CD4-positive, CD25-positive, alpha-beta regulatory T cell (primary cell): ENCODE results near the gene OR10V1. TPM values are rescaled to one million over a fixed set of nuclear protein-coding genes. Genes with fewer than 3 reads are reported as not detected.
A peak's percentile ranks its signal among the peaks of the same experiment; 100 is the strongest.

Experiments used
- ATAC-seq, 2 donors: fragments of 150-1000 bp; cut with Tn5 transposase; one replicate each; pipeline ENCODE4 v1.10.0; 2021; ENCODE audit warnings: low read depth in 2 of 2, moderate number of reproducible peaks in 2 of 2, moderate library complexity in 1 of 2
- DNase-seq, 3 donors: peaks; one replicate each; pipeline versions ENCODE4 v3.0.0 to v3.0.0-alpha.2; 2012 to 2022; ENCODE audit warnings: mixed read lengths in 1 of 3
- H3K27ac ChIP-seq: one replicate; pipeline ENCODE4 v1.7.0; 2013; ENCODE audit warnings: mild to moderate bottlenecking, low read length; ENCODE audit not compliant: insufficient read depth, poor library complexity, severe bottlenecking
- H3K27me3 ChIP-seq: one replicate; pipeline ENCODE4 v1.7.0; 2013; ENCODE audit warnings: low read length; ENCODE audit not compliant: control insufficient read depth, insufficient read depth
- H3K36me3 ChIP-seq: one replicate; pipeline ENCODE4 v1.7.0; 2013; ENCODE audit warnings: mild to moderate bottlenecking, low read length, moderate library complexity; ENCODE audit not compliant: control insufficient read depth, insufficient read depth
- H3K4me1 ChIP-seq: 2 replicates; pipeline ENCODE4 v1.7.0; 2013; ENCODE audit warnings: mild to moderate bottlenecking, low read length; ENCODE audit not compliant: insufficient read depth, control insufficient read depth, poor library complexity, severe bottlenecking
- H3K4me3 ChIP-seq: one replicate; pipeline ENCODE4 v1.7.0; 2013; ENCODE audit warnings: low read depth, mild to moderate bottlenecking, low read length, moderate library complexity
- H3K9me3 ChIP-seq, 2 experiments: 1 replicate in 1 of 2; 2 replicates in 1 of 2; pipeline ENCODE4 v1.7.0; 2013; ENCODE audit warnings: low read length in 2 of 2, mild to moderate bottlenecking in 1 of 2, moderate library complexity in 1 of 2; ENCODE audit not compliant: control insufficient read depth in 2 of 2
- H3K27ac Mint-ChIP-seq, 3 donors: one replicate each; pipeline ENCODE4 v1.8.0; 2020 to 2022; ENCODE audit warnings: mild to moderate bottlenecking in 3 of 3, mixed read lengths in 3 of 3, moderate library complexity in 2 of 3
- H3K27me3 Mint-ChIP-seq: one replicate; pipeline ENCODE4 v1.8.0; 2022; ENCODE audit warnings: mild to moderate bottlenecking, mixed read lengths
- H3K36me3 Mint-ChIP-seq: one replicate; pipeline ENCODE4 v1.8.0; 2020; ENCODE audit warnings: mixed read lengths
- H3K4me1 Mint-ChIP-seq, 4 donors: one replicate each; pipeline ENCODE4 v1.8.0; 2020 to 2022; ENCODE audit warnings: mixed read lengths in 4 of 4, mild to moderate bottlenecking in 1 of 4
- H3K4me3 Mint-ChIP-seq, 4 donors: one replicate each; pipeline ENCODE4 v1.8.0; 2020 to 2022; ENCODE audit warnings: mild to moderate bottlenecking in 4 of 4, mixed read lengths in 4 of 4, moderate library complexity in 3 of 4
- H3K9me3 Mint-ChIP-seq, 7 donors: one replicate each; pipeline ENCODE4 v1.8.0; 2020 to 2022; ENCODE audit warnings: mixed read lengths in 7 of 7, mild to moderate bottlenecking in 3 of 7, moderate library complexity in 2 of 7
- polyA plus RNA-seq, 4 donors: library from polyadenylated mRNA; unstranded; fragments of 300-500 nt; fragmentation: Illumina TruSeq; gene quantifications; one replicate each; pipeline ENCODE4 v1.2.3, GENCODE V29; 2021
- total RNA-seq: library from RNA; stranded (reverse); gene quantifications from one replicate; pipeline ENCODE4 v1.2.3, GENCODE V29; 2022

OR10V1 gene
- total and polyA plus RNA-seq, 5 donors from 2014 or later, result not detected

GRCh38 chr11:59729834-59730233 lies 16.2 kb upstream of the OR10V1 start:
- no peak overlapping the region for H3K27ac Mint-ChIP-seq
- ATAC-seq, result no peak
- no peak overlapping the region for H3K27ac ChIP-seq

GRCh38 chr11:59728913-59729312 lies 15.3 kb upstream of the OR10V1 start:
- peak in 1 of 2 donors; percentile 42 for ATAC-seq

More at GRCh38 chr11:59729834-59730233, 16.2 kb upstream of the OR10V1 start:
- no peak for DNase-seq
- Histone ChIP-seq H3K36me3 (no peaks in the 10 kb centered on the region), H3K4me3 (no peak overlapping the region), H3K4me1 (no peaks in the 10 kb centered on the region), H3K9me3 (no peaks in the 10 kb centered on the region), H3K27me3 (no peaks in the 10 kb centered on the region)
- H3K9me3 Mint-ChIP-seq, result peaks cover 0 to 2% (median 0%) of the 10 kb centered on the region in 7 donors
- no peaks in the 10 kb centered on the region for H3K27me3 Mint-ChIP-seq
- no peaks in the 10 kb centered on the region for H3K4me1 Mint-ChIP-seq
- no peaks in the 10 kb centered on the region for H3K36me3 Mint-ChIP-seq
- no peak overlapping the region for H3K4me3 Mint-ChIP-seq

GRCh38 chr11:59728154-59728553 lies 14.5 kb upstream of the OR10V1 start:
- Mint-ChIP-seq H3K36me3 (no peaks in the 10 kb centered on the region), H3K4me1 (no peaks in the 10 kb centered on the region), H3K9me3 (peaks cover 0 to 2% (median 0%) of the 10 kb centered on the region in 7 donors), H3K27ac (no peak overlapping the region), H3K27me3 (no peaks in the 10 kb centered on the region), H3K4me3 (no peak overlapping the region)
- Histone ChIP-seq H3K36me3 (no peaks in the 10 kb centered on the region), H3K4me3 (no peak overlapping the region), H3K9me3 (no peaks in the 10 kb centered on the region), H3K4me1 (no peaks in the 10 kb centered on the region), H3K27ac (no peak overlapping the region), H3K27me3 (no peaks in the 10 kb centered on the region)
- DNase-seq (no peak), ATAC-seq (no peak)

More at GRCh38 chr11:59728913-59729312, 15.3 kb upstream of the OR10V1 start:
- H3K4me3 Mint-ChIP-seq, result no peak overlapping the region
- Histone ChIP-seq H3K9me3 (no peaks in the 10 kb centered on the region), H3K4me3 (no peak overlapping the region), H3K36me3 (no peaks in the 10 kb centered on the region), H3K4me1 (no peaks in the 10 kb centered on the region), H3K27ac (no peak overlapping the region), H3K27me3 (no peaks in the 10 kb centered on the region)
- no peaks in the 10 kb centered on the region for H3K36me3 Mint-ChIP-seq
- H3K27ac Mint-ChIP-seq, result no peak overlapping the region
- DNase-seq, result peak in 1 of 3 donors; percentile 27
- peaks cover 0 to 2% (median 0%) of the 10 kb centered on the region in 7 donors for H3K9me3 Mint-ChIP-seq
- no peaks in the 10 kb centered on the region for H3K4me1 Mint-ChIP-seq
- no peaks in the 10 kb centered on the region for H3K27me3 Mint-ChIP-seq

- Histone ChIP-seq H3K9me3 (no peaks in the 10 kb centered on the region), H3K36me3 (no peaks in the 10 kb centered on the region), H3K27me3 (no peaks in the 10 kb centered on the region), H3K4me3 (no peak overlapping the region), H3K4me1 (no peaks in the 10 kb centered on the region), H3K27ac (no peak overlapping the region)
- no peaks in the 10 kb centered on the region for H3K4me1 Mint-ChIP-seq
- peaks cover 7% of the 10 kb centered on the region for H3K27me3 Mint-ChIP-seq
- no peak for DNase-seq
- no peak overlapping the region for H3K4me3 Mint-ChIP-seq
- H3K9me3 Mint-ChIP-seq, result peaks cover 0 to 2% (median 0%) of the 10 kb centered on the region in 7 donors
- no peaks in the 10 kb centered on the region for H3K36me3 Mint-ChIP-seq
- no peak for ATAC-seq
- H3K27ac Mint-ChIP-seq, result no peak overlapping the region
Measured at GRCh38 chr11:59727426-59727825, 13.8 kb upstream of the OR10V1 start.

- H3K9me3 ChIP-seq, result no peaks in the 10 kb centered on the region
- H3K4me3 Mint-ChIP-seq, result no peak overlapping the region
- no peak overlapping the region for H3K27ac Mint-ChIP-seq
- H3K4me1 Mint-ChIP-seq, result no peaks in the 10 kb centered on the region
- H3K36me3 ChIP-seq, result no peaks in the 10 kb centered on the region
- DNase-seq (no peak), ATAC-seq (no peak)
- peaks cover 0 to 2% (median 0%) of the 10 kb centered on the region in 7 donors for H3K9me3 Mint-ChIP-seq
- no peak overlapping the region for H3K4me3 ChIP-seq
- H3K36me3 Mint-ChIP-seq, result no peaks in the 10 kb centered on the region
- no peaks in the 10 kb centered on the region for H3K27me3 ChIP-seq
- peaks cover 32% of the 10 kb centered on the region for H3K27me3 Mint-ChIP-seq
- no peaks in the 10 kb centered on the region for H3K4me1 ChIP-seq
- H3K27ac ChIP-seq, result no peak overlapping the region
Measured at GRCh38 chr11:59724066-59724465, 10.4 kb upstream of the OR10V1 start.

GRCh38 chr11:59719556-59719955 lies 5.9 kb upstream of the OR10V1 start:
- DNase-seq (no peak), ATAC-seq (no peak)
- Histone ChIP-seq H3K4me3 (no peak overlapping the region), H3K9me3 (no peaks in the 10 kb centered on the region), H3K27ac (no peak overlapping the region), H3K36me3 (no peaks in the 10 kb centered on the region), H3K27me3 (peaks cover 3% of the 10 kb centered on the region), H3K4me1 (no peaks in the 10 kb centered on the region)
- peaks cover 60% of the 10 kb centered on the region for H3K27me3 Mint-ChIP-seq
- peak overlapping the region in 1 of 3 donors; percentile 8 for H3K27ac Mint-ChIP-seq
- peaks cover 0 to 2% (median 0%) of the 10 kb centered on the region in 7 donors for H3K9me3 Mint-ChIP-seq
- H3K4me3 Mint-ChIP-seq, result no peak overlapping the region
- no peaks in the 10 kb centered on the region for H3K36me3 Mint-ChIP-seq
- H3K4me1 Mint-ChIP-seq, result no peaks in the 10 kb centered on the region

GRCh38 chr11:59716051-59716450 lies 2.4 kb upstream of the OR10V1 start:
- H3K27me3 ChIP-seq, result peaks cover 3% of the 10 kb centered on the region
- Mint-ChIP-seq H3K27me3 (peaks cover 54% of the 10 kb centered on the region), H3K4me3 (no peak overlapping the region), H3K4me1 (no peaks in the 10 kb centered on the region), H3K27ac (no peak overlapping the region), H3K36me3 (no peaks in the 10 kb centered on the region), H3K9me3 (peaks cover 0 to 2% (median 0%) of the 10 kb centered on the region in 7 donors)
- no peaks in the 10 kb centered on the region for H3K36me3 ChIP-seq
- ATAC-seq, result no peak
- DNase-seq, result no peak
- no peak overlapping the region for H3K27ac ChIP-seq
- no peak overlapping the region for H3K4me3 ChIP-seq
- H3K9me3 ChIP-seq, result no peaks in the 10 kb centered on the region
- H3K4me1 ChIP-seq, result no peaks in the 10 kb centered on the region

GRCh38 chr11:59710136-59710847 lies 3.4 kb downstream of the OR10V1 start:
- no peaks in the 10 kb centered on the region for H3K9me3 ChIP-seq
- Mint-ChIP-seq H3K4me1 (no peaks in the 10 kb centered on the region), H3K27ac (no peak overlapping the region), H3K9me3 (peaks cover 0 to 2% (median 0%) of the 10 kb centered on the region in 7 donors), H3K36me3 (no peaks in the 10 kb centered on the region), H3K27me3 (peaks cover 42% of the 10 kb centered on the region), H3K4me3 (no peak overlapping the region)
- H3K27ac ChIP-seq, result no peak overlapping the region
- peaks cover 3% of the 10 kb centered on the region for H3K27me3 ChIP-seq
- no peaks in the 10 kb centered on the region for H3K4me1 ChIP-seq
- no peaks in the 10 kb centered on the region for H3K36me3 ChIP-seq
- DNase-seq (no peak), ATAC-seq (no peak)
- H3K4me3 ChIP-seq, result no peak overlapping the region
